Measurements from ENCODE around the gene IGSF8.

- no peak for TF ChIP-seq EZH2 (IDR thresholded peaks at IDR 0.05; ENCODE audit: low read length, missing control alignments)
- no peak for TF ChIP-seq CTCF (conservative IDR thresholded peaks at IDR 0.05 in 1 of 2, IDR thresholded peaks at IDR 0.05 in 1 of 2; ENCODE audit: low read depth in 1 of 2, low read length in 2 of 2)
Measured at GRCh38 chr1:160113407-160113806, 15.0 kb upstream of the IGSF8 start.

Measured in fibroblast of lung (primary cell).